ELR (cell line): ENCODE data around the gene CCL22.
"Not testable (repeated sequence)": the region's sequence is repeated elsewhere in the genome, so short reads cannot be mapped to it uniquely, and the experiment has no call there.

Experiments
- DNase-seq: peaks from one replicate; pipeline ENCODE4 v3.0.0-alpha.2; 2015; ENCODE audit warnings: low read depth

Gene CCL22

GRCh38 chr16:57394444-57394843 is 35.9 kb downstream of the CCL22 start:
- no peak for DNase-seq

GRCh38 chr16:57395026-57395425 is 36.4 kb downstream of the CCL22 start:
- no peak for DNase-seq

GRCh38 chr16:57396786-57397185 is 38.2 kb downstream of the CCL22 start:
- DNase-seq, result no peak

GRCh38 chr16:57397493-57397892 is 38.9 kb downstream of the CCL22 start:
- DNase-seq, result not testable (repeated sequence)

- DNase-seq, result no peak
These were observed 43.5 kb downstream of the CCL22 start for GRCh38 chr16:57401943-57402640.

- DNase-seq, result no peak
These were observed 45.6 kb downstream of the CCL22 start, which contains the start of gene CCL17 for GRCh38 chr16:57403965-57404817. Gene CCL17 (plus strand): TSS chr16:57404767. CDS start chr16:57413933, 9,166 bp downstream.

- no peak for DNase-seq
These were observed 46.5 kb downstream of the CCL22 start for GRCh38 chr16:57405097-57405496.

- no peak for DNase-seq
These were observed 48.3 kb downstream of the CCL22 start for GRCh38 chr16:57406881-57407280.

- no peak for DNase-seq
These were observed 49.2 kb downstream of the CCL22 start for GRCh38 chr16:57407521-57408353.

- no peak for DNase-seq
These were observed 50.5 kb downstream of the CCL22 start for GRCh38 chr16:57409065-57409464.

- DNase-seq, result no peak
These were observed 51.4 kb downstream of the CCL22 start for GRCh38 chr16:57409870-57410587.

- no peak for DNase-seq
These were observed 52.9 kb downstream of the CCL22 start for GRCh38 chr16:57411362-57411976.

- DNase-seq, result no peak
These were observed 54.0 kb downstream of the CCL22 start for GRCh38 chr16:57412584-57412983.

- DNase-seq, result no peak
These were observed 54.7 kb downstream of the CCL22 start for GRCh38 chr16:57413301-57413730.

GRCh38 chr16:57413733-57414132 is 55.1 kb downstream of the CCL22 start:
- no peak for DNase-seq
